H7 (cell line): ENCODE data around the gene TMPRSS9. TPM values are rescaled to one million over a fixed set of nuclear protein-coding genes. Genes with fewer than 3 reads are reported as not detected.
A peak's percentile ranks its signal among the peaks of the same experiment; 100 is the strongest.

ENCODE experiments used
- DNase-seq: peaks from one replicate; pipeline ENCODE4 v3.0.0; 2012
- H3K27me3 ChIP-seq: 2 replicates; pipeline ENCODE4 v1.6.0; 2011; ENCODE audit warnings: mild to moderate bottlenecking, low read length; ENCODE audit not compliant: control insufficient read depth, insufficient read depth
- H3K36me3 ChIP-seq: replicated peaks from 2 replicates; pipeline ENCODE4 v1.5.1; 2011; ENCODE audit warnings: low read length; ENCODE audit not compliant: control insufficient read depth, insufficient read depth
- H3K4me3 ChIP-seq: 2 replicates; pipeline ENCODE4 v1.5.1; 2011; ENCODE audit warnings: low read depth, mild to moderate bottlenecking, control low read depth, low read length, moderate library complexity; ENCODE audit not compliant: insufficient read depth
- total RNA-seq: library from RNA; depleted of rRNA; stranded (reverse); fragments of >200 nt; shearing (Covaris generic); gene quantifications from 2 replicates; pipeline ENCODE4 v1.2.3, GENCODE V29; 2014

Gene TMPRSS9
- total RNA-seq, 1 experiment from 2014 or later: not detected

GRCh38 chr19:2325281-2326046, 34.6 kb upstream of the TMPRSS9 start:
- no peaks in the 10 kb centered on the region for H3K27me3 ChIP-seq
- peaks cover 12% of the 10 kb centered on the region for H3K36me3 ChIP-seq
- H3K4me3 ChIP-seq: no peak overlapping the region
- no peak for DNase-seq

GRCh38 chr19:2326699-2327360, 33.2 kb upstream of the TMPRSS9 start:
- Histone ChIP-seq H3K27me3 (no peaks in the 10 kb centered on the region), H3K4me3 (no peak overlapping the region), H3K36me3 (peaks cover 12% of the 10 kb centered on the region)
- DNase-seq: no peak

- no peaks in the 10 kb centered on the region for H3K27me3 ChIP-seq
- DNase-seq: peak; percentile 84
- H3K36me3 ChIP-seq: peaks cover 12% of the 10 kb centered on the region
- H3K4me3 ChIP-seq: peak overlapping the region; percentile 97
Observed at GRCh38 chr19:2327773-2328400, 32.2 kb upstream of the TMPRSS9 start.

- Histone ChIP-seq H3K4me3 (peak within 1 kb of the TSS; percentile 97), H3K27me3 (no peaks in the 10 kb centered on the region), H3K36me3 (peaks cover 12% of the 10 kb centered on the region)
- peak; percentile 100 for DNase-seq
Observed at GRCh38 chr19:2328401-2329148, 31.5 kb upstream of the TMPRSS9 start, which contains the start of the genes LSM7 and SPPL2B. Gene LSM7, minus strand, starts transcription at chr19:2328586. Its CDS starts 20 bp downstream, at chr19:2328566. Gene SPPL2B, plus strand, starts transcription at chr19:2328684. Its CDS starts 26 bp downstream, at chr19:2328710.

GRCh38 chr19:2329149-2329478, 31.0 kb upstream of the TMPRSS9 start:
- H3K27me3 ChIP-seq: no peaks in the 10 kb centered on the region
- peak overlapping the region; percentile 97 for H3K4me3 ChIP-seq
- DNase-seq: no peak
- peaks cover 12% of the 10 kb centered on the region for H3K36me3 ChIP-seq

- DNase-seq: no peak
- Histone ChIP-seq H3K36me3 (peaks cover 12% of the 10 kb centered on the region), H3K27me3 (no peaks in the 10 kb centered on the region), H3K4me3 (peak overlapping the region; percentile 97)
Observed at GRCh38 chr19:2329501-2329916, 30.6 kb upstream of the TMPRSS9 start.

GRCh38 chr19:2330255-2330631, 29.8 kb upstream of the TMPRSS9 start:
- no peak overlapping the region for H3K4me3 ChIP-seq

GRCh38 chr19:2330632-2331284, 29.3 kb upstream of the TMPRSS9 start:
- Histone ChIP-seq H3K27me3 (no peaks in the 10 kb centered on the region), H3K36me3 (peaks cover 5% of the 10 kb centered on the region), H3K4me3 (no peak overlapping the region)
- peak; percentile 80 for DNase-seq

More at GRCh38 chr19:2330255-2330631, 29.8 kb upstream of the TMPRSS9 start:
- peaks cover 6% of the 10 kb centered on the region for H3K36me3 ChIP-seq
- no peak for DNase-seq
- H3K27me3 ChIP-seq: no peaks in the 10 kb centered on the region

- Histone ChIP-seq H3K4me3 (no peak overlapping the region), H3K27me3 (no peaks in the 10 kb centered on the region), H3K36me3 (peaks cover 4% of the 10 kb centered on the region; the same call in 1 of the 2 replicates)
- no peak for DNase-seq
Observed at GRCh38 chr19:2331601-2332246, 28.3 kb upstream of the TMPRSS9 start.

GRCh38 chr19:2332341-2333026, 27.6 kb upstream of the TMPRSS9 start:
- 0 out of 2 replicates have a peak, but pooled peaks cover 1% of the 10 kb centered on the region for H3K36me3 ChIP-seq
- no peak overlapping the region for H3K4me3 ChIP-seq
- DNase-seq: no peak
- no peaks in the 10 kb centered on the region for H3K27me3 ChIP-seq

- no peak overlapping the region for H3K4me3 ChIP-seq
- DNase-seq: no peak
- 0 out of 2 replicates have a peak, but pooled peaks cover 1% of the 10 kb centered on the region for H3K36me3 ChIP-seq
- no peaks in the 10 kb centered on the region for H3K27me3 ChIP-seq
Observed at GRCh38 chr19:2333027-2333806, 26.8 kb upstream of the TMPRSS9 start.

- Histone ChIP-seq H3K4me3 (no peak overlapping the region), H3K36me3 (0 out of 2 replicates have a peak, but pooled peaks cover 1% of the 10 kb centered on the region), H3K27me3 (no peaks in the 10 kb centered on the region)
- peak; percentile 79 for DNase-seq
Observed at GRCh38 chr19:2333807-2334211, 26.3 kb upstream of the TMPRSS9 start.
